HepG2 (cell line): ENCODE results near the gene CBX2. TPM values are rescaled to one million over a fixed set of nuclear protein-coding genes. Genes with fewer than 3 reads are reported as not detected.

ENCODE experiments used
- CENPT ChIP-seq: sonication (generic); formaldehyde crosslinking; IDR thresholded peaks from 2 replicates; pipeline ENCODE4 v1.8.0; 2022; ENCODE audit warnings: low read depth, mild to moderate bottlenecking, moderate library complexity, missing genetic modification reagents
- CTCF ChIP-seq: sonication (generic); formaldehyde crosslinking; IDR thresholded peaks from 2 replicates; pipeline ENCODE4 v1.5.0; 2020; ENCODE audit warnings: mild to moderate bottlenecking, missing genetic modification reagents, moderate library complexity
- EP300 ChIP-seq, 3 experiments: sonication (generic) in 1 of 3; formaldehyde crosslinking in 1 of 3; IDR thresholded peaks; 2 replicates each; pipeline versions ENCODE4 v1.5.1 to v1.6.1; 2011 to 2020; ENCODE audit warnings: low read depth in 2 of 3, low read length in 2 of 3, borderline replicate concordance in 1 of 3, improper control_type of control experiment in 1 of 3, mild to moderate bottlenecking in 1 of 3, missing genetic modification reagents in 1 of 3, moderate library complexity in 1 of 3
- FOXO4 ChIP-seq: sonication (generic); formaldehyde crosslinking; conservative IDR thresholded peaks from 2 replicates; pipeline ENCODE4 v1.8.1; 2023; ENCODE audit warnings: missing genetic modification reagents
- GATAD2A ChIP-seq: IDR thresholded peaks from 2 replicates; pipeline ENCODE4 v1.6.1; 2016
- GPN1 ChIP-seq: sonication (generic); formaldehyde crosslinking; IDR thresholded peaks from 2 replicates; pipeline ENCODE4 v1.5.1; 2020; ENCODE audit warnings: missing genetic modification reagents, borderline replicate concordance
- HINFP ChIP-seq: sonication (generic); formaldehyde crosslinking; IDR thresholded peaks from 2 replicates; pipeline ENCODE4 v1.4.0; 2020; ENCODE audit warnings: low read depth, mild to moderate bottlenecking, missing genetic modification reagents
- HNRNPL ChIP-seq: fragments of 200-400 bp; formaldehyde crosslinking; IDR thresholded peaks from 2 replicates; pipeline ENCODE4 v1.6.1; 2017; ENCODE audit warnings: mild to moderate bottlenecking, low read depth, low read length
- KLF6 ChIP-seq: IDR thresholded peaks from 2 replicates; pipeline ENCODE4 v1.8.0; 2016; ENCODE audit warnings: missing biosample characterization, missing genetic modification reagents
- MBD4 ChIP-seq: IDR thresholded peaks from 2 replicates; pipeline ENCODE4 v1.6.1; 2012; ENCODE audit warnings: low read length, inconsistent platforms, borderline replicate concordance
- MTF2 ChIP-seq: sonication (generic); formaldehyde crosslinking; IDR thresholded peaks from 2 replicates; pipeline ENCODE4 v1.5.0; 2020; ENCODE audit warnings: missing genetic modification reagents, borderline replicate concordance
- TBX3 ChIP-seq: fragments of 450-650 bp; IDR thresholded peaks from 2 replicates; pipeline ENCODE4 v1.6.1; 2017; ENCODE audit warnings: antibody characterized with exemption, mild to moderate bottlenecking, inconsistent platforms, borderline replicate concordance
- TEF ChIP-seq: sonication (generic); formaldehyde crosslinking; IDR thresholded peaks from 2 replicates; pipeline ENCODE4 v1.5.0; 2020; ENCODE audit warnings: missing genetic modification reagents
- TFDP1 ChIP-seq: IDR thresholded peaks from 2 replicates; pipeline ENCODE4 v1.6.1; 2016; ENCODE audit warnings: missing compliant biosample characterization, missing genetic modification reagents, borderline replicate concordance
- THAP11 ChIP-seq: IDR thresholded peaks from 2 replicates; pipeline ENCODE4 v1.6.1; 2016; ENCODE audit warnings: missing biosample characterization, missing genetic modification reagents
- YEATS2 ChIP-seq: sonication (generic); formaldehyde crosslinking; IDR thresholded peaks from 2 replicates; pipeline ENCODE4 v1.4.0; 2020; ENCODE audit warnings: missing genetic modification reagents, borderline replicate concordance
- ZBTB26 ChIP-seq: IDR thresholded peaks from 2 replicates; pipeline ENCODE4 v1.6.1; 2016; ENCODE audit warnings: missing compliant biosample characterization, missing genetic modification reagents, borderline replicate concordance
- ZBTB8A ChIP-seq: sonication (generic); formaldehyde crosslinking; IDR thresholded peaks from 2 replicates; pipeline ENCODE4 v1.4.0; 2020; ENCODE audit warnings: mild to moderate bottlenecking, low read depth, missing genetic modification reagents, borderline replicate concordance
- ZC3H13 ChIP-seq: sonication (generic); formaldehyde crosslinking; IDR thresholded peaks from 2 replicates; pipeline ENCODE4 v1.8.1; 2023; ENCODE audit warnings: mild to moderate bottlenecking, missing genetic modification reagents, moderate library complexity
- ZNF414 ChIP-seq: sonication (generic); formaldehyde crosslinking; IDR thresholded peaks from 2 replicates; pipeline ENCODE4 v1.5.0; 2020; ENCODE audit warnings: missing genetic modification reagents
- ZNF777 ChIP-seq: sonication (generic); formaldehyde crosslinking; IDR thresholded peaks from 2 replicates; pipeline ENCODE4 v1.4.0; 2020; ENCODE audit warnings: missing genetic modification reagents
- polyA plus RNA-seq, 8 experiments: library from polyadenylated mRNA; depleted of rRNA in 3 of 8; stranded (reverse) in 7 of 8; unstranded in 1 of 8; fragments of >200 nt; fragmentation: Illumina TruSeq in 4 of 8; extraction: Trizol in 4 of 8; gene quantifications; 2 replicates each; pipeline versions ENCODE4 v1.2.1 to v1.2.3, GENCODE V29; 2011 to 2016; ENCODE audit warnings: low read depth in 4 of 8, missing spikeins in 1 of 8, mixed read lengths in 1 of 8; ENCODE audit not compliant: insufficient read depth in 1 of 8
- total RNA-seq, 5 experiments: library from RNA; depleted of rRNA; stranded (reverse); fragments of >200 nt; fragmentation: Illumina TruSeq; extraction: Trizol; gene quantifications; 2 replicates each; pipeline ENCODE4 v1.2.3, GENCODE V29; 2016; ENCODE audit warnings: low read depth in 1 of 5

The CBX2 gene
- total and polyA plus RNA-seq, 2 of the 13 experiments (the other 11 are each of a cell fraction or from before 2014, with no cell fraction given), result 14.5 to 31.1 TPM

GRCh38 chr17:79779084-79779529 lies 1.2 kb downstream of the CBX2 start (continued):
- TF ChIP-seq MTF2 (CRISPR knock-in tag) (0 out of 2 replicates have a peak, but pooled peaks have one; percentile 71), ZBTB8A (CRISPR knock-in tag) (no peak), TEF (CRISPR knock-in tag) (no peak), THAP11 (CRISPR knock-in tag) (no peak), GATAD2A (CRISPR knock-in tag) (no peak), ZNF414 (CRISPR knock-in tag) (0 out of 2 replicates have a peak, but pooled peaks have one; percentile 13), GPN1 (CRISPR knock-in tag) (no peak), CENPT (CRISPR knock-in tag) (no peak), ZC3H13 (no peak), TBX3 (no peak), ZBTB26 (CRISPR knock-in tag) (no peak), FOXO4 (0 out of 2 replicates have a peak, but pooled peaks have one; percentile 33), TFDP1 (CRISPR knock-in tag) (no peak), ZNF777 (CRISPR knock-in tag) (no peak), HNRNPL (0 out of 2 replicates have a peak, but pooled peaks have one; percentile 14), CTCF (CRISPR knock-in tag) (no peak), YEATS2 (CRISPR knock-in tag) (no peak), EP300 (IDR thresholded peaks at IDR 0.05; ENCODE audit: low read depth in 2 of 2, low read length in 2 of 2) (no peak), EP300 (CRISPR knock-in tag; IDR thresholded peaks at IDR 0.05; ENCODE audit: borderline replicate concordance) (no peak), KLF6 (CRISPR knock-in tag) (no peak), HINFP (CRISPR knock-in tag) (no peak), MBD4 (no peak)
